B cell (primary cell): Measurements from ENCODE around the gene BAZ2A. TPM values are rescaled to one million over a fixed set of nuclear protein-coding genes. Genes with fewer than 3 reads are reported as not detected.

Experiments
- ATAC-seq: fragments of 200-7000 bp; cut with Tn5 transposase; one replicate; pipeline ENCODE4 v1.10.0; 2021; ENCODE audit warnings: low read depth, mild to moderate bottlenecking, moderate number of reproducible peaks, moderate library complexity
- CTCF ChIA-PET: fragments of 350-600 bp; sonication (Branson Sonifier 250); formaldehyde crosslinking; loops from one replicate; lab custom pipeline; 2021; ENCODE audit warnings: antibody characterized with exemption, inconsistent platforms; lab: Charles Lee
- POLR2A ChIA-PET: fragments of 350-600 bp; sonication (Branson Sonifier 250); formaldehyde crosslinking; loops from one replicate; lab custom pipeline; 2021; ENCODE audit warnings: antibody characterized with exemption; lab: Charles Lee
- DNase-seq: peaks from one replicate; pipeline ENCODE4 v3.0.0; 2013
- H2AFZ ChIP-seq: 2 replicates; pipeline ENCODE4 v1.6.1; 2012; ENCODE audit warnings: mild to moderate bottlenecking, low read depth, low read length; ENCODE audit not compliant: insufficient read depth, poor library complexity, severe bottlenecking
- H3K27ac ChIP-seq, 2 donors: 1 replicate in 1 of 2; 2 replicates in 1 of 2; pipeline ENCODE4 v1.5.1; 2012 to 2013; ENCODE audit warnings: low read length in 2 of 2, mild to moderate bottlenecking in 2 of 2, moderate library complexity in 1 of 2
- H3K27me3 ChIP-seq, 4 experiments: fragments of 200-600 bp in 1 of 4; sonication (generic) in 1 of 4; replicated peaks in 1 of 4; 1 replicate in 2 of 4; 2 replicates in 2 of 4; pipeline versions ENCODE4 v1.6.1 to v1.7.0; 2013 to 2016; ENCODE audit warnings: low read length in 3 of 4, mild to moderate bottlenecking in 2 of 4, mixed read lengths in 1 of 4, moderate library complexity in 1 of 4; ENCODE audit not compliant: insufficient read depth in 4 of 4, control insufficient read depth in 3 of 4; ENCODE audit errors: control extremely low read depth in 1 of 4
- H3K36me3 ChIP-seq, 2 experiments: replicated peaks in 1 of 2; 1 replicate in 1 of 2; 2 replicates in 1 of 2; pipeline versions ENCODE4 v1.6.1 to v1.7.1; 2013; ENCODE audit warnings: low read length in 1 of 2; ENCODE audit not compliant: insufficient read depth in 2 of 2, control insufficient read depth in 1 of 2; ENCODE audit errors: control extremely low read depth in 1 of 2, extremely low read depth in 1 of 2
- H3K4me1 ChIP-seq, 2 donors: fragments of 200-600 bp in 1 of 2; sonication (generic) in 1 of 2; 1 replicate in 1 of 2; 2 replicates in 1 of 2; pipeline versions ENCODE4 v1.5.1 to v1.6.1; 2013 to 2017; ENCODE audit warnings: low read length in 2 of 2; ENCODE audit not compliant: control insufficient read depth in 2 of 2, insufficient read depth in 2 of 2
- H3K4me2 ChIP-seq: replicated peaks from 2 replicates; pipeline ENCODE3; 2012; ENCODE audit warnings: mild to moderate bottlenecking, low read depth, low read length; ENCODE audit not compliant: poor library complexity, severe bottlenecking
- H3K4me3 ChIP-seq, 5 experiments: fragments of 200-600 bp in 1 of 5; sonication (generic) in 1 of 5; 1 replicate in 3 of 5; 2 replicates in 2 of 5; pipeline versions ENCODE4 v1.5.1 to v1.7.0; 2011 to 2016; ENCODE audit warnings: low read length in 4 of 5, mild to moderate bottlenecking in 4 of 5, low read depth in 2 of 5, control low read depth in 1 of 5, moderate library complexity in 1 of 5; ENCODE audit not compliant: insufficient read depth in 1 of 5; ENCODE audit errors: control extremely low read depth in 1 of 5, extremely low read depth in 1 of 5
- H3K79me2 ChIP-seq: fragments of 200-600 bp; sonication (generic); one replicate; pipeline ENCODE4 v1.6.0; 2016; ENCODE audit warnings: low read length; ENCODE audit not compliant: control insufficient read depth, insufficient read depth
- H3K9ac ChIP-seq: fragments of 200-600 bp; sonication (generic); 2 replicates; pipeline ENCODE4 v1.6.1; 2017; ENCODE audit warnings: mild to moderate bottlenecking, low read length, moderate library complexity
- H3K9me3 ChIP-seq, 3 donors: one replicate each; pipeline versions ENCODE4 v1.6.1 to v1.7.1; 2013; ENCODE audit warnings: low read length in 2 of 3; ENCODE audit not compliant: control insufficient read depth in 2 of 3, insufficient read depth in 1 of 3; ENCODE audit errors: control extremely low read depth in 1 of 3
- H4K20me1 ChIP-seq: 2 replicates; pipeline ENCODE4 v1.6.0; 2012; ENCODE audit warnings: mild to moderate bottlenecking, low read length; ENCODE audit not compliant: insufficient read depth, control insufficient read depth, poor library complexity, severe bottlenecking
- H3K27ac Mint-ChIP-seq: one replicate; pipeline ENCODE4 v1.8.0; 2021; ENCODE audit warnings: mixed read lengths
- H3K27me3 Mint-ChIP-seq: one replicate; pipeline ENCODE4 v1.8.0; 2021; ENCODE audit warnings: mixed read lengths
- H3K4me1 Mint-ChIP-seq: one replicate; pipeline ENCODE4 v1.8.0; 2021; ENCODE audit warnings: mixed read lengths
- H3K4me3 Mint-ChIP-seq: one replicate; pipeline ENCODE4 v1.8.0; 2021; ENCODE audit warnings: mixed read lengths
- H3K9me3 Mint-ChIP-seq: one replicate; pipeline ENCODE4 v1.8.0; 2022; ENCODE audit warnings: mixed read lengths; ENCODE audit not compliant: insufficient read depth
- CTCF ChIP-seq: fragments of 200-600 bp; IDR thresholded peaks from one replicate; pipeline ENCODE4 v1.8.0; 2022; ENCODE audit warnings: antibody characterized with exemption, mild to moderate bottlenecking
- EZH2 ChIP-seq: IDR thresholded peaks from 2 replicates; pipeline ENCODE4 v1.6.1; 2012; ENCODE audit warnings: borderline replicate concordance, low read depth, mild to moderate bottlenecking, moderate library complexity, low read length; ENCODE audit not compliant: insufficient read depth, poor library complexity, severe bottlenecking
- WGBS: methylation state at CpG from one replicate; pipeline ENCODE4 v1.1.5; 2013; ENCODE audit warnings: missing lambda C conversion rate; ENCODE audit not compliant: insufficient coverage; 5-methylcytosine and 5-hydroxymethylcytosine counted together
- intact Hi-C: fragments of 100-400 bp; cut with micrococcal nuclease; formaldehyde crosslinking; loops from one replicate; pipeline ENCODE4 v1.10.0; 2022
- polyA plus RNA-seq: library from polyadenylated mRNA; depleted of rRNA; stranded (reverse); fragments of >200 nt; gene quantifications from 2 replicates; pipeline ENCODE4 v1.2.3, GENCODE V29; 2012
- total RNA-seq, 2 donors: library from RNA; stranded (reverse); fragments of 120-200 nt in 1 of 2; gene quantifications; 1 replicate in 1 of 2; 2 replicates in 1 of 2; pipeline versions ENCODE4 v1.2.3 to v1.2.4, GENCODE V29; 2013 to 2022

BAZ2A gene
- total and polyA plus RNA-seq, 2 donors (not counting 1 experiment from before 2014, with no cell fraction given): 95.7 to 280 TPM

GRCh38 chr12:56645717-56646446 is 15.8 kb upstream of the BAZ2A start, which contains the start of gene ATP5F1B:
Gene ATP5F1B, minus strand, starts transcription at chr12:56645984. Its CDS starts 21 bp downstream, at chr12:56645963.
- Mint-ChIP-seq H3K4me3 (peak within 1 kb of the TSS; percentile 79), H3K9me3 (no peaks in the 10 kb centered on the region), H3K27ac (peak within 1 kb of the TSS; percentile 97), H3K4me1 (peaks cover 29% of the 10 kb centered on the region), H3K27me3 (no peaks in the 10 kb centered on the region)
- Histone ChIP-seq H3K4me2 (peak within 1 kb of the TSS; percentile 84), H3K9me3 (no peaks in the 10 kb centered on the region), H3K9ac (peak within 1 kb of the TSS; percentile 99), H4K20me1 (peaks cover 26% of the 10 kb centered on the region), H3K4me1 (peaks cover 21 to 22% of the 10 kb centered on the region in 2 donors), H3K4me3 (peak within 1 kb of the TSS; percentile 86 to 100 (median 94)), H3K27ac (peak within 1 kb of the TSS; percentile 85 to 91), H3K79me2 (peaks cover 51% of the 10 kb centered on the region), H2AFZ (peak within 1 kb of the TSS; percentile 89), H3K27me3 (no peaks in the 10 kb centered on the region), H3K36me3 (peaks cover 0 to 33% of the 10 kb centered on the region in 2 experiments)
- ChIA-PET CTCF (interaction anchor here (0.6 to 3.6 kb wide), 8 partner anchors 11 to 598 kb away, joined by 3 to 33 read pairs (median 4); no protein-coding TSS in a partner anchor), POLR2A (interaction anchor here (0.5 to 4.1 kb wide), 7 partner anchors 10 to 465 kb away, joined by 4 to 33 read pairs (median 10); partner anchors contain the start of genes BAZ2A, PTGES3 and STAT6)
- no peak for TF ChIP-seq CTCF
- no peak for TF ChIP-seq EZH2
- WGBS: under 1% methylated on average over 34 of the region's 39 CpGs
- peak; percentile 97 for DNase-seq
- peak; percentile 97 for ATAC-seq
- intact Hi-C loops: loop anchor here (1.0 kb wide), 3 partner anchors 9 to 79 kb away; partner anchors contain the start of genes NACA and PTGES3
